HS-5 (cell line): ENCODE data around the gene B3GNT7.
"Not testable (repeated sequence)": the region's sequence is repeated elsewhere in the genome, so short reads cannot be mapped to it uniquely, and the experiment has no call there.

Source experiments
- DNase-seq: peaks from one replicate; pipeline ENCODE4 v3.0.0-alpha.2; 2012; ENCODE audit warnings: low read depth

Gene B3GNT7

GRCh38 chr2:231425811-231426703, 30.5 kb downstream of the B3GNT7 start:
- DNase-seq = no peak

- no peak for DNase-seq
Observed at GRCh38 chr2:231427116-231427515, 31.6 kb downstream of the B3GNT7 start.

GRCh38 chr2:231429152-231429551, 33.6 kb downstream of the B3GNT7 start:
- no peak for DNase-seq

GRCh38 chr2:231429901-231430300, 34.4 kb downstream of the B3GNT7 start:
- DNase-seq = no peak

GRCh38 chr2:231430437-231430836, 34.9 kb downstream of the B3GNT7 start:
- DNase-seq = not testable (repeated sequence)

GRCh38 chr2:231431606-231432005, 36.1 kb downstream of the B3GNT7 start:
- DNase-seq = no peak

GRCh38 chr2:231433990-231434389, 38.5 kb downstream of the B3GNT7 start:
- DNase-seq = no peak

GRCh38 chr2:231436957-231437356, 41.4 kb downstream of the B3GNT7 start:
- DNase-seq = no peak

- DNase-seq = no peak
Observed at GRCh38 chr2:231449503-231450054, 54.1 kb downstream of the B3GNT7 start.

GRCh38 chr2:231450548-231450989, 55.1 kb downstream of the B3GNT7 start:
- no peak for DNase-seq
